BJ (cell line): Measurements from ENCODE around the gene MVD. TPM values are rescaled to one million over a fixed set of nuclear protein-coding genes. Genes with fewer than 3 reads are reported as not detected.
A peak's percentile ranks its signal among the peaks of the same experiment; 100 is the strongest.

Experiments used
- CTCF ChIA-PET: fragments of 350-600 bp; formaldehyde crosslinking; extraction: SDS; loops from one replicate; lab custom pipeline; 2021; ENCODE audit warnings: antibody characterized with exemption, inconsistent platforms; lab: Yijun Ruan, JAX
- POLR2A ChIA-PET: fragments of 300-600 bp; sonication (Branson Sonifier 250); formaldehyde crosslinking; extraction: SDS; loops from one replicate; lab custom pipeline; 2021; ENCODE audit warnings: antibody characterized with exemption; lab: Charles Lee
- DNase-seq: peaks from one replicate; pipeline ENCODE4 v3.0.0-alpha.2; 2011; ENCODE audit warnings: low read depth
- H3K27me3 ChIP-seq: 2 replicates; pipeline ENCODE4 v1.6.0; 2011; ENCODE audit warnings: low read length; ENCODE audit not compliant: control insufficient read depth, insufficient read depth
- H3K36me3 ChIP-seq: 2 replicates; pipeline ENCODE4 v1.5.1; 2011; ENCODE audit warnings: low read length; ENCODE audit not compliant: control insufficient read depth, insufficient read depth
- H3K4me3 ChIP-seq: 2 replicates; pipeline ENCODE4 v1.5.1; 2011; ENCODE audit warnings: low read depth, mild to moderate bottlenecking, control low read depth, low read length
- polyA plus RNA-seq: library from polyadenylated mRNA; depleted of rRNA; stranded (reverse); fragments of >200 nt; gene quantifications from 2 replicates; pipeline ENCODE4 v1.2.3, GENCODE V29; 2011
- TF ChIP-seq, protein P1 (sequence below): IDR thresholded peaks from 2 replicates; pipeline ENCODE4 v1.5.1; 2011; ENCODE audit warnings: low read depth, mild to moderate bottlenecking, control low read depth, inconsistent platforms, low read length, moderate library complexity; ENCODE audit not compliant: insufficient read depth

Gene MVD
- polyA plus RNA-seq, 1 experiment = 17.4 TPM

DNA sequence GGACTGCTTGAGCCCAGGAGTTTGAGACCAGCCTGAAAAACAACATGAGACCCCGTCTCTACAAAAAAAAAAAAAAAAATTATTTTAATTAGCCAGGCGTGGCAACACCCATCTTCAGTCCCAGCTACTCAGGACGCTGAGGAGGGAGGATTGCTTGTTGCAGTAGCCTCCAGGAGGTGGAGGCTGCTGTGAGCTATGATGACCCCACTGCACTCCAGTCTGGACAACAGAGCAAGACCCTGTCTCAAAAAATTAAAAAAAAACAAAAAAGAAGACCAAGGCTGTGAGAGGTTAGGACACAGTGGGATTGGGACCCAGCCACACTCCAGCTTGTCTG, 24.8 kb upstream of the MVD start:
- CTCF ChIA-PET = interaction anchor here (1.0 to 1.1 kb wide), 2 partner anchors 10 to 24 kb away, joined by 3 read pairs; no protein-coding TSS in a partner anchor
- POLR2A ChIA-PET = no interaction called here

DNA sequence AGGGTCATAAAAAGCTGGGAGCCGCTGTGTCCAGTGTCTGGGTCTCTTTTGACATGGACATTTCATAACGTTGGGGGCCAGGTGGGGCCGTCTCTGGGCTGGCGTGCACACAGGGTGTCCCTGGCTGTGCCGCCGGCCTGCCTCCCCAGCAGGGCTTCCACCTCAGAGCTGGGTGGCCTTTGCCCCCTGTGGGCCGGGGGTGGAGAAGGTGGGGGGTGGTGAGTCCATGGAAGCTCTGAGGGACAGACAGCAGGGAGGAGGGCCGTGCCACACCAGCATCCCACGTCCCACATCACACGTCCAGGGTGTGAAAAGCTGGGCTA, 24.3 kb upstream of the MVD start:
- ChIA-PET CTCF (interaction anchor here (0.9 to 1.1 kb wide), 3 partner anchors 9 to 23 kb away, joined by 3 read pairs; no protein-coding TSS in a partner anchor), POLR2A (no interaction called here)
- DNase-seq = no peak
- Histone ChIP-seq H3K4me3 (no peak overlapping the region), H3K27me3 (peaks cover 14% of the 10 kb centered on the region), H3K36me3 (no peaks in the 10 kb centered on the region)
- TF ChIP-seq, protein P1, sequence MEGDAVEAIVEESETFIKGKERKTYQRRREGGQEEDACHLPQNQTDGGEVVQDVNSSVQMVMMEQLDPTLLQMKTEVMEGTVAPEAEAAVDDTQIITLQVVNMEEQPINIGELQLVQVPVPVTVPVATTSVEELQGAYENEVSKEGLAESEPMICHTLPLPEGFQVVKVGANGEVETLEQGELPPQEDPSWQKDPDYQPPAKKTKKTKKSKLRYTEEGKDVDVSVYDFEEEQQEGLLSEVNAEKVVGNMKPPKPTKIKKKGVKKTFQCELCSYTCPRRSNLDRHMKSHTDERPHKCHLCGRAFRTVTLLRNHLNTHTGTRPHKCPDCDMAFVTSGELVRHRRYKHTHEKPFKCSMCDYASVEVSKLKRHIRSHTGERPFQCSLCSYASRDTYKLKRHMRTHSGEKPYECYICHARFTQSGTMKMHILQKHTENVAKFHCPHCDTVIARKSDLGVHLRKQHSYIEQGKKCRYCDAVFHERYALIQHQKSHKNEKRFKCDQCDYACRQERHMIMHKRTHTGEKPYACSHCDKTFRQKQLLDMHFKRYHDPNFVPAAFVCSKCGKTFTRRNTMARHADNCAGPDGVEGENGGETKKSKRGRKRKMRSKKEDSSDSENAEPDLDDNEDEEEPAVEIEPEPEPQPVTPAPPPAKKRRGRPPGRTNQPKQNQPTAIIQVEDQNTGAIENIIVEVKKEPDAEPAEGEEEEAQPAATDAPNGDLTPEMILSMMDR = no peak

More for the DNA sequence above, 24.8 kb upstream of the MVD start:
- TF ChIP-seq, protein P1 = no peak
- Histone ChIP-seq H3K27me3 (peaks cover 14% of the 10 kb centered on the region), H3K36me3 (no peaks in the 10 kb centered on the region), H3K4me3 (no peak overlapping the region)
- DNase-seq = no peak

DNA sequence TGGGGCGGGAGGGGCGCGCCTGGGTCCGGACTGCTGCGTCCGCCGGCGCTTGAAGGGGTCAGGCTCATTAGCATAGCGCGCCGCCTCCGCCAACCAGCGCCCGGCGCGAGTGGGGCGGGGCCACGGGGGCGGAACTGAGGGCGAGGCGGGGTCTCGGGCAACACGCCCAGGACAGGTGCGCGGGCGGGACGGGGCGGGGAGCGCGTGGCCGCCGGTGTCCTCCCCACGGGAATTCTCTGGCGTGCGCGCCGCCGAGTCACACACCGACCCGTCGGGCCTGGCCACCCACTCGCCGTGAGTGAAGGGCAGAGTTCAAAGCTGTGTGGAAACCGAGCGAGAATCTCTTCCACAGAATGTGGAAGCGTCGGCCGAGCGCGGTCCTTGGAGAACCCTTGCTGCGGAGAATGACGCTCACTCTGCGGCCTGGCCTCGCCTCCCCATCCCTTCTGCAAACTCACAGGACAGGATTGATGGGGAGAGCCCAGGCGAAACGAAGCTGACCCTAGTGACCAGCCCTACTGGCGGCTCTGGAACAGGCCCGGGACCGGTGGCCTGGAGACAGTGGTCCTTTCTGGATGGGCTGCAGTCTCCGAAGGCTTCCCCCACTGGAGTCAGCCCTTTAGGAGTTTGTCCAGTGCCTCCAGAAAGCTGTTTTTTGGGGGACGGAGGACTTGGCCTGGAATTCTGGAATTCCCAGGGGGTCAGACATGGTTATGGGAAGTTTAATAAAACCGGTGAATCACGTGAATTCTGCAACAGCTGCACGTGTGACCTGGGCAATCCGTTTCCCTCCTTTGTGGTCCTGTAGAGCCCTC, 23.8 kb upstream of the MVD start, which contains the start of gene SNAI3:
SNAI3 (minus strand) TSS at position 69 of the 815 bp plus-strand sequence. CDS start 101 bp downstream, outside the sequence.
- peaks cover 14% of the 10 kb centered on the region for H3K27me3 ChIP-seq
- no peaks in the 10 kb centered on the region for H3K36me3 ChIP-seq
- TF ChIP-seq, protein P1 = no peak
- POLR2A ChIA-PET = no interaction called here
- no peak for DNase-seq
- CTCF ChIA-PET = interaction anchor here (0.9 to 2.2 kb wide), 5 partner anchors 9 to 23 kb away, joined by 3 to 10 read pairs (median 3); no protein-coding TSS in a partner anchor
- H3K4me3 ChIP-seq = peak within 1 kb of the TSS; percentile 47

DNA sequence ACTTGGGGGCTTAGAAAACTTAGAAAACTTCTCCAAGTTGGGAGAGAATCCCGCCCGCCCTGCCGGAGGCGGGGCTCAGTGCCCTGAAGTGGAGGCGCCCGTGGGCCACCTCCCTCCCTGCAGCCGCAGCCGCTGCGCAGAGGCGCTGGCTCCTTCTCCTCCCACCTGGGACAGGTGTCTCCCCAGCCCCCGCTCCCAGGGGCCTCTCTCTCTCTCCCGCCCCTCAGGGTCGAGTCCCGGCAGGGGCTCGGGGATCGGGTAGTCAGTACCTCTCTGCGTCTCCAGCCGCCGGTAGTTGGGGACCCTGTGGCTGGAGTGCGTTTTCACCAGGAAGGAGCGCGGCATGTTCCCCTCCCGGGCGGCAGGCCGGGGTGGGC, 23.2 kb upstream of the MVD start:
- ChIA-PET CTCF (interaction anchor here (1.7 to 2.2 kb wide), 2 partner anchors 14 to 16 kb away, joined by 7 to 10 read pairs; no protein-coding TSS in a partner anchor), POLR2A (no interaction called here)
- H3K27me3 ChIP-seq = peaks cover 13% of the 10 kb centered on the region
- TF ChIP-seq, protein P1 = no peak
- H3K36me3 ChIP-seq = no peaks in the 10 kb centered on the region
- peak overlapping the region; percentile 47 for H3K4me3 ChIP-seq
- no peak for DNase-seq
